Posterior vena cava (tissue), 2 donors: ENCODE measurements around the gene LDLR. TPM values are rescaled to one million over a fixed set of nuclear protein-coding genes. Genes with fewer than 3 reads are reported as not detected.
"Not testable (repeated sequence)": the region's sequence is repeated elsewhere in the genome, so short reads cannot be mapped to it uniquely, and the experiment has no call there.

Source experiments
- DNase-seq: peaks from one replicate; pipeline ENCODE4 v3.0.0-alpha.2; 2020; ENCODE audit warnings: low spot score
- intact Hi-C, 2 donors: fragments of 100-400 bp; cut with DNase I; formaldehyde crosslinking; loops; one replicate each; pipeline versions ENCODE4 v1.14.1 to v1.14.2; 2022 to 2023
- total RNA-seq, 2 donors: library from RNA; stranded (reverse); fragmentation: NEBNext Ultra II Directional; extraction: Animal tissue kit (Norgen Biotek cat#: 25700); gene quantifications; one replicate each; pipeline ENCODE4 v1.2.1, GENCODE V29; 2021
- donor health status: DM: yes; HTN: yes; CAD: no.
- donor health status: DM: yes; HTN: yes; CAD: no.

The LDLR gene
- total RNA-seq, 2 donors from 2014 or later, result 51.0 to 66.4 TPM

DNA sequence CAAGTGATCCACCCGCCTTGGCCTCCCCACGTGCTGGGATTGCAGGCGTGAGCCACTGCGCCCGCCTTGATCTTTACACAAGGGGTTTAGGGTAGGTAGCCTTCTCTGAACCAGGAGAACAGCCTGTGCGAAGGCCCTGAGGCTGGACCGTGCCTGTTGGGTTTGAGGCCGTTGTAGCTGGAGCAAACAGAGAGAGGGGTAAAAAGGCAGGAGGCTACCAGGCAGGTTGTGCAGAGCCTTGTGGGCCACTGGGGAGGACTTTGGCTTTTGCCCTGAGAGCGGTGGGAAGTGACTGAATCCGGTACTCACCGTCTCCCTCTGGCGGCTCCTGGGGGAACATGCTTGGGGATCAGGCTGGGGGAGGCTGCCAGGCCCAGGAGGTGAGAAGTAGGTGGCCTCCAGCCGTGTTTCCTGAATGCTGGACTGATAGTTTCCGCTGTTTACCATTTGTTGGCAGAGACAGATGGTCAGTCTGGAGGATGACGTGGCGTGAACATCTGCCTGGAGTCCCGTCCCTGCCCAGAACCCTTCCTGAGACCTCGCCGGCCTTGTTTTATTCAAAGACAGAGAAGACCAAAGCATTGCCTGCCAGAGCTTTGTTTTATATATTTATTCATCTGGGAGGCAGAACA is 41.7 kb downstream of the LDLR start:
- DNase-seq, result peak; percentile 93
- intact Hi-C loops, result loop anchor here (5.0 to 10.0 kb wide), 2 partner anchors 99 to 314 kb away; no protein-coding TSS in a partner anchor

- intact Hi-C loops, result loop anchor here (5.0 to 10.0 kb wide), 2 partner anchors 99 to 313 kb away; no protein-coding TSS in a partner anchor
- no peak for DNase-seq
These were observed 42.2 kb downstream of the LDLR start for GRCh38 chr19:11131471-11131870.

DNA sequence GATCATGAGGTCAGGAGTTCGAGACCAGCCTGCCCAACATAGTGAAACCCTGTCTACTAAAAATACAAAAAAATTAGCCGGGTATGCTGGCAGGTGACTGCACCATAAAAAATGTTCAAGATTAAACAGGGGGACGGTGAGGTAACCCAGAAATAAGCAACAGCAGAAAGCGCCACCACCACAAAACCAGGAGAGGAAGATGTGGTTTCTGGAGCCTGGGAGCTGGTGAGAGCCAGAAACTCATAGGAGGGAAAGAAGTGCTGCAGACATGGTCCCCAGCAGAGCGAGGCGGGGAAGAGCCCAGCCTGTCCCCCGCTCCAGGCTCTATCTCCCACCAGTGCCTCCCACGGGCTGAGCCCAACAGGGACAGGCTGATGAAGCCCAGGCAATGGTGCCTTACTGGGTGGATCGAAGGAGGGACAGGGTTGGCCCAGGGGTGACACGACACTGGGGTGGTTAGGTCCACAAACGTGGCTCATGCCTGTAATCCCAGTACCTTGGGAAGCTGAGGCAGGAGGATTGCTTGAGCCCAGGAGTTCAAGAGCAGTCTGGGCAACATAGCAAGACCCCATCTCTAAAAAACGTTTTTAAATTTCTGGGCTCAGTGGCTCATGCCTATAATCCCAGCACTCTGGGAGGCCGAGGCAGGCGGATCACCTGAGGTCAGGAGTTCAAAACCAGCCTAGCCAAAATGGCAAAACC is 47.3 kb downstream of the LDLR start:
- intact Hi-C loops, result loop anchor here (5.0 to 10.0 kb wide), 2 partner anchors 66 to 308 kb away; no protein-coding TSS in a partner anchor
- no peak for DNase-seq

DNA sequence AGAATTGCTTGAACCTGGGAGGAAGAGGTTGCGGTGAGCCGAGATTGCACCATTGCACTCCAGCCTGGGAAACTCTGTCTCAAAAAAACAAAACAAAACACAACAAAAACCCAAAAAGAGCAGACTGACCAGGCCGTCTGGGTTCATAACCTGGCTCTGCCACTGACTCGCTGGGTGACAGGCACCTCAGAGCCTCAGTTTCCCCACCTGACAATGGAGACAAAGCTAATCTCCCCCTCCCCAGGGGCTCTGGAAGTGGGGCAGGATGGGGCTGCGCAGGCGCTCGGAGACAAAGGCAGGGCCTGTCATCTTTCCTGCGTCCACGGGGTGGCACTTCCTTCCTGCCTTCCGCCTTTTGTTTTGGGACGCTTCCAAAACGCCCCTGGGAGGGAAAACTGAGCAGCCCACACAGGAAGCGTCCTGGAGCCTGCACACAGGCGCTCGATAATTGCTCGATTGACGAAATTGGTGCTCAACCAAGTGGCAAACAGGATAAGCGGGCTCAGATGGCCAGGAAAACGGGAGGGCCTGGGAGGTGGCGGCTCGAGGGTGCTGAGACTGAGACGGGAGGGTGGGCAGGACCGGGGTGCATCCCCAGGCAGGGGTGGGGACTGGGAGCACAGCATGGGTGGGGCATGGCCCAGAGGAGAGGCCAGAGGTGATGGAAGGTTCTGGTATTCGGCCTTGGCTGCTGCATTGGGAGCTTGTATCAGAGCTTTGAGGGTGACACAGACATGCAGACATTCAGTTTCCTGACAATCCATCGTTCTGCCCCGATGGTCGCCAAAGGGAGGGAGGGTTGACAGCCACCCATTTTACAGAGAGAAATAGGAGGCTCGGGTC is 48.5 kb downstream of the LDLR start:
- peak; percentile 94 for DNase-seq
- intact Hi-C loops, result loop anchor here (5.0 to 10.0 kb wide), 2 partner anchors 65 to 307 kb away; no protein-coding TSS in a partner anchor

- intact Hi-C loops, result loop anchor here (5.0 to 10.0 kb wide), 2 partner anchors 64 to 306 kb away; no protein-coding TSS in a partner anchor
- DNase-seq, result peak; percentile 95
These were observed 49.5 kb downstream of the LDLR start for GRCh38 chr19:11138601-11139300.

DNA sequence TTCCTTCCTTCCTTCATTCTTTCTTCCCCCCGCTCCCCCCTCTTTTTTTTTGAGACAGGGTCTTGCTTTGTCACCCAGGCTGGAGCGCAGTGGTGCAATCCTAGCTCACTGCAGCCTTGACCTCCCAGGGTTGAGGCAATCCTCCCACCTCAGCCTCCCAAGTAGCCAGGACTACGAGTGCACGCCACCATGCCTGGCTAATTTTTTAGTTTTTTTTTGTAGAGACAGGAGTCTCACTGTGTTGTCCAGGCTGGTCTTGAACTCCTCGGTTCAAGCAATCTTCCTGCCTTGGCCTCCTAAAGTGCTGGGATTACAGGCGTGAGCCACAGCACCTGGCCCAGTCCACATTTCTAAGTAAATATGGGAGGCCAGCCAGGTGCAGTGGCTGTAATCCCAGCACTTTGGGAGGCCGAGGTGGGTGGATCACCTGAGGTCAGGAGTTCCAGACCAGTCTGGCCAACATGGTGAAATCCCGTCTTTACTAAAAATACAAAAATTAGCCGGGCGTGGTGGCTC is 50.8 kb downstream of the LDLR start:
- intact Hi-C loops, DNase-seq: not testable (repeated sequence)

GRCh38 chr19:11140896-11141295 is 51.6 kb downstream of the LDLR start:
- DNase-seq, result no peak
- intact Hi-C loops, result no loop called here

DNA sequence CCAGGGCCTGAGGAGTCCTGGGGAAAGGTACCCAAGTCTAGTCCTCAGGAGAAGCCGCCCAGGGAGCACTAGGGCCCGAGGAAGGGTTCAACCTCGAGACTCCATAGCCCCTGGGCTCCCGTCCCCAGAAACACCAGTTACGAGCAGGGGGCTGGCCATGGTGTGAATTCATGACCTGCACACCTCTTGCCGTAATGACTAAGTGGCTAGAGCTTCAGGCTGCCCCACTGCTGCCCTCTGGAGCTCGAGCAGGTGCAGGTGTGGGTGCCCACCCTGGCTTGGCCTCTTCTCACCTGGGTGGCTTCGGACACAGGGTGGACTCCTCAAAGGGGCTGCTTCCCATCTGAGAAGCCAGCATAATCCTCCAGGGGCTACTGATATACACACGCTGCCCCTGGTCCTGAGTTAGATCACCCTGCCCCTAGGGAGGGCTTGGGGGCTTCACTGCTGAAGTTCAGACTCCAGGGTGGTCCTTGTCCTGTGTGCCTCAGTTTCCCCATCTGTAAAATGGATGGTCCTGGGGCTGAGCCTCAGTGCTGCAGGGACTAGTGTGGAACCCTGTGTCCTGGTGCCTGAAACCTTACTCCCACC is 52.8 kb downstream of the LDLR start:
- intact Hi-C loops, result no loop called here
- DNase-seq, result no peak

DNA sequence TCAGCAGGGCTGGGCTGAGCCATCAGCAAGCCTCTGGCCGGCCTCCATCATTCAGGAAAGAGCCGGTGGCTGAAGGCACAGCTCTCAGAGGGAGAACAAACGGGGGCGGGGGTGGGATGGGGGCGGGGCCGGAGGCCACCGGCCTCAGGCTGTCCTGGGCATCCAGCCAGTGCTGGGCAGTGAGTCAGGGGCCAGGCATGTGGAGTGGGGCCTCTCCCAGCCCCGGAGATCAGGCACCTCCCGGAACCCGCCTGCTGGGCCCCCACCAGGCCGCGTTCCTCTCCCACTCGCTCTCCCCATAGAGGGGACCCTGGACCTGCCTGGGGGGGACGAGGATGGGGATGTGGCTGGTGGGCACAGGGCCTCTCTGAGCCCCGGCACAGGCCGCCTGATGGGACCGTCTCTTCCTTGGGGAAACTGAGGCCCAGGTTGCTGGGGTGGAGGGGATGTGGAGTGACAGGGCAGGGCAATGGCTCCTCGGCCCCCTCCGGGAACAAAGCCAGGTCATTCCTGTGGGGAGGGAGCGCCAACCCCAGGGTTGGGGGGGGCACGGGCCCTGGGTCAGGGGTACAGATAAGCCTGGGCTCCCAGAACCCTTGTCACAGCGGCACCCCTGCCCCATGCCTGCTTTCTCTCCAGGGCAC is 53.4 kb downstream of the LDLR start:
- intact Hi-C loops, result no loop called here
- DNase-seq, result peak; percentile 96

DNA sequence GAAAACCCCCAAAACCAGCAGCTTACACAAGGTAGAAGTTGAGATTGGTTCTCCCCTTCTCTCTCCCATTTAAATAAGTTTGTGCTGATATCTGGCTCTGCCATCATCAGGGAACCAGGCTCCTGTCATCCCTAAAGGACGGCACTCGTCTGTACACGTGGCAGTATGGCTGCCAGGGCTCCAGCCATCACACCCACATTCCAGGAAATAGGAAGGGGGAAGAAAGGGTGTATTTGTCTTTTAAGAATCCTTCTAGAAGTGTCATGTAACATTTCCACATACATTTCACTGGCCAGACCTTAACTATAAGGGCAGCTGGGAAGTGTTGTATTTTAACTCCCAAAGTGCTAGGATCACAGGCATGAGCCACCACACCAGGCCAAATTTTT is 56.3 kb downstream of the LDLR start:
- intact Hi-C loops, result no loop called here
- no peak for DNase-seq

DNA sequence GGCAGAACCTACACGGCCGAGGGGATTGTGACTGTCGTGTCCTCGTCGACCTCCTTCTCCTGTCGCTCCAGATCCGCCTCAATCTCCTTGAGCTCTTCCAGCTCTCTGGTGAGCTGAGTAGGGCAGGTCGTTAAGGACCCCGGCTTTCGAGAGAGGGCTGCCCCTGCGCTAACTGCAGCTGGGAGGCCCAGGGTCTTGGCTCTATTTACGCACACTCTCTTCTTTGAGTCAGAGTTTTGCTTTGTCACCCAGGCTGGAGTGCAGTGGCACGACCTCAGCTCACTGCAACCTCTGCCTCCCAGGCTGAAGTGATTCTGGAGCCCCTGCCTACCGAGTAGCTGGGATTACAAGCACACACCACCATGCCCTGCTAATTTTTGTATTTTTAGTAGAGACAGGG is 58.7 kb downstream of the LDLR start:
- intact Hi-C loops, result no loop called here
- DNase-seq, result no peak

GRCh38 chr19:11151181-11151580 is 61.9 kb downstream of the LDLR start:
- no peak for DNase-seq
- intact Hi-C loops, result no loop called here

- DNase-seq, result peak; percentile 91
- intact Hi-C loops, result no loop called here
These were observed 63.2 kb downstream of the LDLR start for GRCh38 chr19:11152318-11153062.

DNA sequence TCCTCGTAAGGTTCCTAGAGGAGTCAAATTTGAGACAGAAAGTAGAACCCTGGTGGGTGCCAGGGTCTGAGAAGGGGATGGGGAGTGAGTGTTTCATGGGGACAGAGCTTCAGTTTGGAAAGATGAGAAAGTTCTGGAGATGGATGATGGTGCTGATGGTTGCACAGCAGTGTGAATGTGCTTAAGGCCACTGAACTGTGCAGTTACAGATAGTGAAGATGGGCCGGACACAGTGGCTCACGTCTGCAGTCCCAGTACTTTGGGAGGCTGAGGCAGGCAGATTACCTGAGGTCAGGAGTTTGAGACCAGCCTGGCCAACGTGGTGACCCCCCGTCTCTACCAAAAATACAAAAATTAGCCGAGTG is 65.4 kb downstream of the LDLR start:
- intact Hi-C loops, result no loop called here
- DNase-seq, result no peak

DNA sequence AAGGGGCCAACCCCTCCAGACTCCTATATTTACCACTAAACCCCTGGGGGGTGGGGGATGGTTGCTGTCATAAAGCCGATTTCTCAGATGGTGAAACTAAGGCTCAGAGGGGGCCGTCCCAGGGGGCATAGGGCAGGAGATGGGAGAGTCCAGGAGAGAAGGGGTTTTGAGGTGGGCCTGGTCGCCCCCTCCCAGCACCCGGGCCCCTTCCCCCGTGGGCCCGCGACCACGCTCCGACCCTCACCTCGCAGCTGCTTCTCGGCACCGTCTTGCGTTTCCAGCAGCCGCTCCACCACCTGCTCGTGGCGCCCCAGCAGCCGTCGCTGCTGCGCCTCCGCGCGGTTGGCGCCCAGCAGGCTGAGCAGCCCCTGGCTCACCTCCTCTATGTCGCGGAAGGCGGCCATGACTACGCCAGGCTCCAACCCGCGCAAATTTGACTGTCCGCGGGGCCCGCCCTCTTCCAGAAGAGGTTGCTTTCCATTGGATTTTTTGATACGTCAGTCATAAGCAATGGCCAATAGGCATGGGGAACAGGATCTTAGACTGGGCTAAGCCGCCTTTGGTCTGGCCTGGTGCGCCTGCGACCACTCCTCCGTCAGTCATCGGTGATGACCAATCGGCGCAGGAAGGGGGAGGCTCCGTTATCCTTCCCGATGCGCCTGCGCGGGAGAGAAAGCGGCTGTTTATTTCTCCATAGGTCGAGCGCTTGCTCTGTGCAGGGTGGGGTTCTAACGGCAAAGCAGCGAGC is 66.3 kb downstream of the LDLR start, which contains the start of gene SPC24:
TSS of gene SPC24 (minus strand) at position 410 of the 748 bp plus-strand sequence. CDS start at position 404, 6 bp downstream.
- intact Hi-C loops, result no loop called here
- peak; percentile 98 for DNase-seq

DNA sequence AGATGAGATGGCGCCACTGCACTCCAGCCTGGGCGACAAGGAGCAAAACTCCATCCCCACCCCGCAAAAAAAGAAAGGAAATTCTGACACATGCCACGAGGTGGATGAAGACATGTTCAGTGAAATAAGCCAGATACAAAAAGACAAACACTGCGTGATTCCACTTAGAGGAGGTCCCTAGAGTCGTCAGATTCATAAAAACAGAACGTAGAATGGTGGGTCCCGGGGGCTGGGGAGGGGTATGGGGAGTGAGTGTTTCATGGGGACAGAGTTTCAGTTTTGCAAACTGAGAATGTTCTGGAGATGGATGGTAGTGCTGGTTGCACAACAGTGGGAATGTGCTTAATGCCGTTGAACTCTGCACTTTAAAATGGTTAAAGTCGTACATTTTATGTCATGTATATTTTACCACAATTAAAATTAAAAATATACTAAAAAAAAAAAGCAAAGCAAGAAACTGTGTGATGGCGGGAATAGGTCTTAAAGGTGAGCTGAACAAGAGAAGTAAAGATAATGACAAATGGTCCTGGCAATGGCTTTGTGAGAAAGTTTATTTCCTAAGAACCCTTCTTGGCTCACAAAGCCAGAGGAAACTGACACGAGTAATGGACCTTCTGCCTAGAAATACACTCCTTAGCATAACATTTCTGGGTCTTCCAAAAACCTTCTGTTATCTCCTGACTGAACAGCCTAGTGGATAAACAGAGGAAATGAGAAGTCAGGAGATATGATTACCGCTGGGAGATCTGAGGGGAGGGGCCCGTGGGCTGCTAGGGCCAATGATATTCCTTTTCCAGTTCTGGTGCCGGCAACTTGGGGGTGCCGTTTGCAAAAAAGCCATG is 70.6 kb downstream of the LDLR start:
- intact Hi-C loops, result loop anchor here in 1 of 2 donors (5.0 kb wide), 1 partner anchor 37 kb away; the partner anchor contains the start of gene KANK2
- DNase-seq, result no peak
